ENCODE results near the gene TBRG4.

Gene TBRG4

DNA sequence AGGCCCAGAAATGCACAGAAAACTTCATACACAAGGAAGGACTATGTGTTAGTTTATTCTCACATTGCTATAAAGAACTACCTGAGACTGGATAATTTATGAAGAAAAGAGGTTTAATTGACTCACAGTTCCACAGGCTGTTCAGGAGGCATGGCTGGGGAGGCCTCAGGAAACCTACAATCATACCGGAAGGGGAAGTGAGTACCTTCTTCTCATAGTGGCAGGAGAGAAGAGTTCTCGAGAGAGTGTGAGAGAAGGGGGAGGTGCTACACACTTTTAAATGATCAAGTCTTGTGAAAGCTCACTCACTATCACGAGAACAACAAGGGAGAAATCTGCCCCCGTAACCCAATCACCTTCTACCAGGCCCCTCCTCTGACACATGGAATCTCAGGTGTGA lies 29.3 kb upstream of the TBRG4 start:
- no peak for DNase-seq

DNA sequence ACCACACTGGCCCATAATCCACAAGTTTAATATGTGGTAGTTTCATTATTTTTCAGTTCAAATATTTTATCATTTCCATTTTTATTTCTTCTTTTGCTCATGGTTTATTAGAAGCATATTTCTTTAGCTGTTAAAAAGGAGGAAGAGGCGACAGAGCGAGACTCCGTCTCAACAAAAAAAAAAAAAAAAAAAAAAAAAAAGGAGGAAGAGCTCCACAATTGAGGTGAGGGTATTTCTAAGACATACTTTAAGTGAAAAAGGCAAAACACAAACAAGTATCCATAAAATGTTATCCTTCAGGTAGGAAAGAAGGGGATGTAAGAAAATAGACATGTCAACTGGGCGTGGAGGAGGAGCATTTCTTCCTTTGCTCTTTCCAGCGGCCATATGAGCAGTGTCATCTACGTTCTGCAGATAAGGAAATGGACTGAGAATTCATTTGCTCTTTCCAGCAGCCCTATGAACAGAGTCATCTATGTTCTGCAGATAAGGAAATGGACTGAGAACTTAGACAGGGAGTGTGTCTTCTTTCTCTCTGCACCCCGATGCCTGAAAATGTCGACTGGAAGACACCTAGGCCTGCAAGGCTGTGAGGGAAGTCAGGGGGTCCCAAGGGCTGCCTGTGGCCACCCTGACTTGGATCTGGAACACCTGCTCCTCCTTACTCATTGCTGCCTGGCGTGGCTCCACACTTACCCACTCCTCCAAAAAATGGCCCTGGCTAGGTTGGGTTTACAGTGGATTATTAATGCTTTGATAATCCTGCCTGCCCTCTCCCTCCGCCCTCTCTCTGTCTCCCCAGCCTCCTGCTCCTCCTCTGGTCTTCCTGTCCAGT lies 27.2 kb upstream of the TBRG4 start:
- no peak for DNase-seq

DNA sequence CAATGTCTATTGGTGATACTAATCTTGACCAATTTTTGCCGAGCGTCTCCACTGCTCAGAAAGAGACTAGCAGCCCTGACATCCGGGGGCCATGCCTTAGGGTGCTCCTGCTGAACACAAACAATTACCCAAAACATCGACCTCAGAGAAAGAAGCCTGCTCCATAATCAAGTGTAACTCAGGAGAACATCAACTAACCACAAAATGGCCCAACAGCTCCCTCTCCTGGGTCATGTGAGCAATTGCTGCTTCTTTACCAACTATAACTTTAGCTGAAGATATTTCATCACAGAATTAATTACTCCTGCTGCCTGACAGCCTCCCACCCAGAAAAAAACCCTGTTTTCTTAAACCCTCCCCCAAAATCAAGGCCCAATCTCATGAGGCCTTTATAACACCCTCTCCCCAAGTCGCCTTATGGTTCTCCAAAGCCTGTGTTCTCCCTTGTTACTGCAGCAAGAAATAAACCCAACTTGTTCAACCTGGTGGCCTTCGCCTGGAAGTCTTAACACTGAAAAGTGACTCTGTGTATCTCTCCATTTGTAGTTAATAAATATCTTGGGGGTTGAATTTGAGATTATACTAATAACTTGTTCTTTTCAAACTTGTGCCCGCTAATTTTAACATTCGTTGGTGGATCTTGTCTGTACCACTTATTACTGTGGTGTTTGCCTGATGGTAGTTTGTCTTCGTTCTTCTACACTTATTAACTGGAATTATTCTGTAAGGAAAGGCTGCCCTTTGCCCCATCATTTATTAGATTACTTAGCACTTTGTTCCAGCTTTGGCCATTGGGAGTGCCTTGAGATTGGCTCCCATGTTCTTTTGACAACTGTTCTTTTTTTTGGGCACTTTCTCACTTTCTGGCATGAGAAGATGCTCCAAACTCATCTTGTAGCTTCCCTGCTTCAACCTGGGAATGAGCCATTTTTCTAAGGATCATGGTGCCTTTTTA lies 24.9 kb upstream of the TBRG4 start:
- peak; percentile 62 to 69 for DNase-seq

DNA sequence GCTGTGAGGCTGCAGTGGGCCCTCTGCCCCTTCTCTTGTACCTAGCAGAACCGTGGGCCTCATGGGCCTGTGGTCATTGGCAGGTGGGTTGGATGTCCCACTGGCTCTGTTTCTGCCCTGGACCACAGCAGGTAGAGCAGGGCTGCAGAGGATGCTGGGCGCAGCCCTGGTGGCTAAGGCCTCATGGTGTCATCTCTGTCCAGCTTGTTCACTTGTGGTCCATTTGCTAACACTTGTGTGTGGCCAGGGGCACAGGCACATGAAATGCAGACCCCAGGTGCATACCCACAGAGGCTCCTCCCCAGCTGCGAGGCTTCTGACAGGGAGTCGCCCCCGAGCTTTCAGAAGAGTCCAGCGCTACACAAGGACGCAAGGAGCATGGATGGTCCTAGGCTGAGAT lies 22.4 kb upstream of the TBRG4 start:
- no peak for DNase-seq

DNA sequence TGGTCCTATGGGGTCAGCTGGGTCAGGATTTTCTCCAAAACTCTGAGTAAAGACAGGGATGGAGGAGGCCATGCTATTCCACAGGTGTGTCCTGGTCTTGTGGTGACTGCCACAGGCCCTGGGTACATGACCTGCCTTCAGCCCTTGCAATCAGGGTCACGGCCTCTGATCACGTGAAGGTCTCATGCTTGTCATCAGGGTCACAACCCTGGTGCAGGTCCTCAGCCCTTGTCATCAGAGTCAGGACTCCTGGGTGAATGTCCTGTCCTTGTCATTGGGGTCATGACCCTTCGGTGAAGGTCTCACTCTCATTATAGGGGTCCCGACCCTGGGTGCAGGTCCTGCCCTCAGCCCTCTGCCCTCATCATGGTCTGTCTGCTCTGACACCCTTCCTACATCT lies 21.9 kb upstream of the TBRG4 start:
- DNase-seq = no peak

DNA sequence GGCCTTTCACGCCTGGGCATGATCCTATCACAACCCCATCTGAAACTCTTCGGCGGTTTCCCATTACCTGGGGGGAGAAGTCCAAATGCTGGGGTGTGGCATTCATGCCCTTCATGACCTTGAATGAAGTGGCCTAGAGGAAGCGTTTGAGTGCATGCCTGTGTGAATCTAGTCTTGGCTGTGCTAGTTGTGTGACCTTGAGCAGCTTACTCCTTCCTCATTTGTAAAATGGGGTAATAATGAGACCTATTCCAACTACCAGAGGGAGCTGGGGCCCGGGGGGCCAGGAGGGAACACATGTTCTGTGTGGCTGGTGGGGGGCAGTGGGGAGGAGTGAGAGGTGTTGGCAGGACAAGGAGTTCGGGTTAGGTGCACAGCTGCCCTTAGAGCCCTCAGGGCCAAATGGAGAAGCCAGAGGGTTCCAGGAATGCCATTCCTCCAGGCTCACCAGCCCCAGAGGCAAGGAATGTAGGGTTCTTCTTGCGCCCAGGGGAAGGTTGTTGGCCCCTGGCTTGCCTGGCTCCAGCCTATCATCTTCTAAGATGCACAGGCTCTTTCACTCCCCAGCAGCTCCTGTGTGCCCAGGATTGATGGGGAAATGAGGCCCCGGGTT lies 21.3 kb upstream of the TBRG4 start:
- DNase-seq = no peak

DNA sequence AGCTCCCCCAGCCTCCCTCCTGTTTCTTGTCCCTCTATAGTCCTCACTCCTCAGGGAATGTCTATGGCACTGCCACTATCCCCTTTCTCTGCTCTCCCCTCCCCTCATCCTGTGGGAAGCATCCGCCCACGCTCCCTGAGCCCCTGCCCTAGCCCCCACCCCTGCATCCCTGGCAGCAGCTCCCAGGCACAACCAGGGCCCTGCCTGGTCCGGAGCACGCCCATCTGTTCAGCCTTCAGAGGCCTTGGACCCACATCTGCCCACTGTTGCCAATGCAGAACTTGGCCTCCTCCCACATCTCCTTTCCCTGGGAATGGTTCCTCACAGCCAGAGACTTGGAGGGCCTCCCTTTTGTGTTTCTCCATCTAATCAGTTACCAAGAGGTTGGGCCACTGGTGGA lies 20.4 kb upstream of the TBRG4 start:
- DNase-seq = no peak

DNA sequence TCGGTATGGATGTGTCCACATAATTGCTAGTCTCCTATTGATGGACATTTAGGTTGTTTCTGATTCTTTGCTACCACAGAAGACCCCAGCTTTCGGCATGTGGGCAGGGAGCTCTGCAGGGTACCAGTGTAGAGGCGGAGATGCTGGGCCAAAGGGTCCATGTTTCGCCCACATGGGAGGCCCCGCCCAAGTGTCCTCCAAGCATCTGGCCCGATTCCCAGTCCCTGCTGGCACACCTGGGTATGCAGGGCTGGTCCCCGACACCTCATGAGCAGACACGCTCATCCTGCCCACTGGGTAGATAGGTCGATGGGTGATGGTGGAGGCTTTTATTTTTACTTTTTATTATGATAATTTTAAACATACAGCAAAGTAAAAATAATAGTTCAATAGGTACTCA lies 19.4 kb upstream of the TBRG4 start:
- DNase-seq = no peak

DNA sequence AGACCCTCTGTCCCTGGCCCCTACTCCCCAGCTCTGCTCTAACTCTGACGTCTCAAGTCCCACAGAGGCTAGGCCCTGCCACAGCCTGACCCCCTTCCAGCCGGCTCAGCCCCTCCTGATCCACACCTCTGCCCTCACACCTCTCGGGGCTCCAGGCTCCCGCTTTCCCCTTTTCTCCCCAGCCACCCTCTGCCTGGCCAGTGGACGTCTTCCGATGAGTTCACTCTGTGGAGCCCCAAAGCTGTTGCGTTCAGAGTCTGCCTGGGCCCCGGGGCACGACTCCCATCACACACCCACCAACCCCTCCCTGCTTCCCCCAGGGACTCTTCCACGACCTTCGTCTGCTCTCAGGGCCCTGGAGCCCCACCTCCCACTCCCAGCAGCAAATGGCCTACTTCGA lies 18.4 kb upstream of the TBRG4 start:
- no peak for DNase-seq

DNA sequence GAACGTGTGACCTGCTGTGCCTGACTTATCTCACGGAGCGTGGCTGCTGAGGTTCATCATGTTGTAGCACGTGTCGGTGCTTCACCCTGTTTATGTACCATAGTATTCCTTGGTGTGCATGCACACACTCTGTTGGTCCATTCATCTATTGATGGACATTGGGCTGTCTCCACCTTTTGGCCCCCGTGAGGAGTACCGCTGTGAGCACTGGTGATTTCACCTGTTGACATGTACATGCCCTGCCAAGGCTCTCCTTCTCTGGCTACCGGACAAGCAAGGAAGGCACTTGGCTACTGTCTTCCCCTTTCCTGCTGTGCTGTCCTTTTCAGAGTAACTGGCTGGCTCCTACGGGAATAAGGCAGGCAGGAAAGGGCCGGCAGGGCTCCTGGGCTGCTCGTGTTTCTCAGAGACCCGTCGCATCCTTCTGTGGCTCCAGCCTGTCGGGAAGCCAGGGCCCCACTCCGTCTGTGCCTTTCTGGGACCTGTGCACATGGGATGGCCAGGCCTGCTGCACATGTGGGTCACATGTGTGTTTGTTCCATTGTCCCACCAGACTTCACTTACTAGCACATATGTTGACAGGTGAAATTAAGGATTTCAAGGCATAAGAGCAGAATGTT lies 17.8 kb upstream of the TBRG4 start:
- DNase-seq = no peak

DNA sequence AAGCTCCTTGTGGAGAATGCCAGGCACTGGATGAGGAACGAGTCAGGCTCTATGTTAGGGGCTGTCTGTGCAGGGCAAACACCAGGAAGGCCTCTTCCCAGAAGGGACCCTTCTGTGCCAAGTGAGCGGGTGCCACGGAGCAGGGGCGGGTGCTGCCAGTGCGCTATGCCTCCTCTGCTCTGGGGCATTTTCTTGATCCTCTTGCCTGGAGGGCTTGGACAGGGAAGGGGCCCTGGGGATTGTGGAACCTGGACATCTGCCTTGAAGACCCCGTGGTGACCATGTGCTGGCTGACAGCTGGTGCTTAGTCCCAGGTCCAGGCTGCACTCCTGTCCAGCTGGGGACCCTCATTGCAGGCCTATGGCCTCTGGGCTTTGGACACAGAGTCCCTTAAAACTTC lies 15.4 kb upstream of the TBRG4 start:
- no peak for DNase-seq

DNA sequence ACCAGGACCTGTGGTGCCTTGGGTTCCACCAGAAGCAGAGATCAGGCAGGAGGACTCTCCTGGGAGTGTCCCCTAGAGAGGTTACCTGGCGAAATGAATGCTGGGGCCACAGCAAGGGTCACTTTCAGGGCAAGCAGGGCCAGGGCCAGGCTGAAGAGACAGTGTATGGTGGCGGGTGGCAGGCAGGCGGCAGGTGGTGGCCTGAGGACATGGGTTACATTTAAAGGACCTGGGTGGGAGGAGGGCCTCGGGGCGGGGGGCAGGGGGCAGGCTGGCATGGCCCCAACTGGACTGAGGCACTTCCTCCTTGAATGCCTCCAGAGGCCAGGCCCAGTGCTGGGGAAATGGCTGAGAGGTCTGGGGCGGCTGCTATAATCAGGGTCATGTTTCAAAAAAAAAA lies 14.7 kb upstream of the TBRG4 start:
- DNase-seq = no peak

DNA sequence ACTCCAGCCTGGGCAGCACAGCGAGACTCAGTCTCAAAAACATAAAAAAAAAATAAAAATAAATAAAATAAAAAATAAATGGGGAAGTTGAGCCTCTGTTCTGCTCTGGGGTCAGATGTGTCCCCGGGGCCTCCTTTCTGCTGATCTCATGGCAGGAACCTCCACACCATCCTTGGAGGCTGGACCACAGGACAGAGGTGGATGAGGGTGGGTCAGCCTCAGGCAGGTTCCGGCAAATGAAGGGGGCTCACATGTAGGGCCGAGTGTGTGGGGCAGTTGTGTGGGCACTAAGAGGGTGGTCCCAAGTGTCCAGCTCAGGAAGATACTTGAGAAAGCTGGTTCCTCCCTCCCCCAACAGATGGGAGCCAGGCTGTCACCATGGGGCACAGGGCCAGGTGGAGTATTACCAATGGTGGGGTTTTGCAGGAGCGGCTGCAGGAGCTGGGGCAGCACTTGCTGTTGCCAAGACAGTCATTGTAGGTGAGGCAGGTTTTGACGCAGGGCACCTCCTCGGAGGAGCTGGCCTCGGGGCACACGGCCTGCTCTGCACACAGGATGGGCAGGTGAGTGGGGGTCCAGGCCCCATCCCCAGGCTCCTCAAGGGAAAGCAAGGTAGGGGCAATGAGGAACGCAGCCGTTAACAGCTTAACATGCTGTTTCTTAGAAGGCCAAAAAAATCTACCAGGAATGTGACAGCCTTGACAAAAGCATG lies 13.9 kb upstream of the TBRG4 start:
- DNase-seq = no peak

DNA sequence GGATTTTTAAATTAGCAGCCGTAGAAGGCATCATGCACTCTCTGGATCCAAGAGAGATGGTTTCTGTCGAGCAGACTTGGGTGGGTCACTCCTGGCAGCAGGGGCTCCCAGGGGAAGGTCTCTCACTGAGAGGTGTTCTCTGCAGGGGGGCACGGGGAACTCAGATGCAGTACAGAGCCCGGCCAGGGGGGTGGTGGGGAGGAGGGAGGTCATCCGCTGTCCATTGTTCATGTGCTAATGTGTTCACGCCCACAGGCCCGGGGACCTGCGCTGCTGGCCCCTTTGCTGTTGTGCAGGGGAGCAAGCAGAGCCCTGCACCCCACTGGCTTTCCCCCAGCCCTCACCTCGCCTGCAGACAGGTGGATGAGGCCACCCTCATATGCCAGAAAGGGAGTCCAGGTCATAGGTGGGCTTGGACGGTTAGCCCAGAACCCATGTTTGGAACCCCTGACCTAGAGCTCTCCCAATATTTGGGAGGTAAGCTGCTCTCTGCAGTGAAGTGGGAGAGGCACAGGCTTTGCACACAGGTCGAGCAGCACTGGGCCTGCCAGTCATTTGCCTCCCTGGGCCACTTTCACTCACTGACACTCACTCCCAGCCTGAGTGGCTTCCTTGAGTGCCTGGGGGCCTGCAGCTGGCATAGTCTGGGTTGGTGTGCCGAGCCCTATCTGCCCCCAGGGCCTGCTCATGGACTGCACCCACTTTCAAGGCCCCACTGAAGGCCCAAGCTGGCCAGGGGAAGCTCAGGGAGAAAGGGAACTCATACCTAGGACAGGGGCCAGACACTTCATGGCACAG lies 12.6 kb upstream of the TBRG4 start:
- no peak for DNase-seq

DNA sequence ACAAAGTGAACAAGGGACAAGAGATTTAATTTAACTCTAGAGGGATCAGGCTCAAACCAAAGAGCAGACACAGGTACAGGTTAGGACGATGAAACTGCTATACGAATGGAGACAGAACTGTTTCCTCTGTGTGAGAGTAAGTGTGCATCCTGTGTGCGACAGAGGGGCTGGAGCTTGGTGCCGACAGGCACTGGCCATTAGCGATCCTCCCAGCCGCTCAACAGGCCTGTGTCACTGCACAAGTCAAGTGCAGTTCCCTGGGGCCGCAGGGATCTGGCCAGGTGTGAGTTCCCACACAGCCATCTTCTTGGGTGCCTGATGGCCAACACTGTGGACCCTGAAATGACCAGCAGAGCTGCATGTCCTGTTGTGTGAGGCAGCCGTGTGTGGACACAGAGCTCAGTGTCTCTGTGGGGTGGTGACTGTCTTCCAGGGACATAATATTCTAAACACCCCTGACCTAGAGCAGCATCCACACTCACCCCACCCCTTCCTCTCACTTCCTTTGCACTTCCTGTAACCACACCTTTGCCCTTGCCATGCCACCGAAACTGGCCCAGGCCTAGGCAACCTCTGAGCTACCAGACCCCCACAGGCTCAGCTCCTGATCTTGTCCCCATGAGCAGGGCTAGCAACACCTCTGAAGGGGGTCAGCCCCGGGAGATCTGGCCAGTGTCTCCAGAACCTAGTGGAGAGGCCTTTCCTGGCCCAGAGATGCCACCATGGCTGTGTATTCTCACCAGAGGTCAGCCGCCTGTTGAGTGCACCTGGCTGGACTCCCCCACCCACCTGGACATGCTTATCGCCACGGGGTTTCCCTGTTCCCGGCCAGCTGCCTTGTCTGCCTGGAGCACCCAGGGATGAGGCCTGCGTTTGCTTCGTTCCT lies 11.7 kb upstream of the TBRG4 start:
- no peak for DNase-seq

DNA sequence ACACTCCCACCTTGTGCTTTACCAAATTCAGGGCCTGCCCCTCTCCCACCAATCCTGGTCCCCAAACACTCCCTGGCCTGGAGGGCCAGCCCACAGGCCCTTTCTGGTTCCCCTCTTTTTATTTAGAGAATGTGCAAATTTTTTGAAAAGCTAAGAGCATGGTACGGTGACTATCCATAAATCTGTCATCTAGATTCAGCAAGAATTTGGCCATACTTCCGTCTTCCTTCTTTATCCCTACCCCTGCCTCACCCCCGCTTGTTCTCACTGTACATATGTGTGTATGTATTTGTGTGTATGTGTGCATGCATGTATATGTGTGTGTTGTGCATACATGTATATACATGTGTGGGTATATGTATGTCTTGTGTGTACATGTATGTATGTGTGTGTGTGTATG lies 8.1 kb upstream of the TBRG4 start:
- no peak for DNase-seq

DNA sequence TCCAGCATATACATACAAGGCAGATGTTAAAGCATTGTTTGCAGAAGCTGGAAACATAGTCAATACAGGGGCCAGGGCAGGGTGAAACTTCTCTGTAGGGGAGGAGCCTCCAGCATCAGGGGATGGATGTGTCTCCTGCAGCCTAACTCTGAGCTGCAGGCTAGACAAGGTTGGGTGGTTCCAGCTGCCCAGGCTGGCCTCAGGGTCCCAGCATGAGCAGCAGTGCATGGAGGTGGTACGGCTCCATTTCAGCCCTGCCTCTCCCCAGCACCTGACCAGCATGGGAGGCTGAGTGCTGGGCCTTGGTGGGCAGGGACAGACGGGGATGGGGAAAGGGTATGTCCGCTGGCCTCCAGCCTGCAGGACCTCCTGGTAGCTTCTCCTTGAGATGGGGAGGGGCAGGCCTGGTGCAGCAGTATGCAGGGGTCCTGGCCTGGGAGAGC lies 7.4 kb upstream of the TBRG4 start:
- DNase-seq = no peak

DNA sequence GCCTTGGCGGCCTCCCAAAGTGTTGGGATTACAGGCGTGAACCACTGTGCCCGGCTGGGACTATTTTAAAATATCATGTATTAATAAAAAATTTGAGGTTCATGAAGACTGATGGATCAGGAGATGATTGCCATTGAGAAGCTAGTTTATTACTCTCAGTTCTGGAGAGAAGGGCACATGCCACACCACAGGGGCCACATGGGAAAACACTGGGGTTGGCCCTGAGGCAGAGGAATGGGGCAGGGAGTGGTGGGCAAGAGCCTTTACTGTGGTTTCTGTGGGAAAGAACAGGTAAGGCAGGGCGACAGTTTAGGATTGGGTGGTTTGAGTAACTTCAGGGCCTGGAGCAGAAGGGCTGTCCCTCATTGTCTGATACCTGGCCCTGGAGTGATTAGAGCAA lies 6.8 kb upstream of the TBRG4 start:
- DNase-seq = no peak

DNA sequence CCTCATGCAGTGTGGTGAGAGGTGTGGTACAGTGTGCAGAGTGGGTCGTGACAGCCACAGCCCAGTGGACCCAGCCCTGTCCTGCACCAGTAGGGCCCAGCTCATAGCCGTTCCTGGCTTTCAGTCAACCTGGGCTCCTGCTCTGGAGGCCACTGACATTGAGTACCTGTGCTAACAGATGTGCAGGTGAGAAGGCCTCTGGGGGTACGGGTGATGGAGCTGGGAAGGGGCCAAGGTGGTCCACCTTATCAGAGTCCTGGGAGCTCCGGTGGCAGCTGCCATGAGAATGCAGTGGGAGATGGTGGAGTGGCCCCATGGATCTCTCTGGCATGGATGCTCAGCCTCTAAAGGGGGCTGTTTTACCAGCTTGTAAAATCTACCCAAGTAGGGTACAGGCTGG lies 6.1 kb upstream of the TBRG4 start:
- no peak for DNase-seq

DNA sequence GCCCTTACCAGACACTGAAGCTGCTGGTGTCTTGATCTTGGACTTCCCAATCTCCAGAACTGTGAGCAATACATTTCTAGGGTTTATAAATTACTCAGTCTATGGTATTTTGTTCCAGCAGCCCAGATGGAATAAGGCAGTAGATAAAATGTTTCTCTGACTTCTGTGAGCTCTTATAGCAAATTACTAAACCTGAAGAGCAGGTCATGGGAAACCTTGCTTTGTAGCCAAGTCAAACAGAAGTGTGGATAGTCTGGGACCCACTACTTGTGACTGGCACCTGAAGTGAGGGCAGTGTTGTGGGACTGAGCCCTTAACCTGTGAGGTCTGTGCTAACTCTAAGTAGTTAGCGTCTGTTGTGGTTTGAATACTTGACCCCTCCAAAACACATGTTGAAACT lies 4.6 kb upstream of the TBRG4 start:
- DNase-seq = no peak

DNA sequence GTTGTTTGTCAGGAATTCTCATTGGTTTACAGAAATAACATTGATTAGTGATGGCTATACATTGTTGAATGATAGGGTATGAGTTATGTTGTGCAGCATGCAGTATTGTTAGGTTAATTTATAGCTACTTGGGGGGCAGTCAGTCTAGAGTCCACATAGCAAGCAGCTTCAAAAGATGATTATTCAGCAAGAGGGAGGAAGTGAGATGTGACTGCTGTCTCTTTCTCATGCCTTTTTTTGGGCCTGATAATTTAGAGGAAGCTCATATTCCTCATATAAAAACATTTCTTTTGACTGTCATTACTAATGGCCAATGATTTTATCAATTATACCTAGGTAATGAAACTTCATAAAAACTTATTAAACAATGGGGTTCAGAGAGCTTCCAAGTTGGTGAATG lies 3.4 kb upstream of the TBRG4 start:
- DNase-seq = no peak
